Measurements from ENCODE around the gene CCDC192.

DNA sequence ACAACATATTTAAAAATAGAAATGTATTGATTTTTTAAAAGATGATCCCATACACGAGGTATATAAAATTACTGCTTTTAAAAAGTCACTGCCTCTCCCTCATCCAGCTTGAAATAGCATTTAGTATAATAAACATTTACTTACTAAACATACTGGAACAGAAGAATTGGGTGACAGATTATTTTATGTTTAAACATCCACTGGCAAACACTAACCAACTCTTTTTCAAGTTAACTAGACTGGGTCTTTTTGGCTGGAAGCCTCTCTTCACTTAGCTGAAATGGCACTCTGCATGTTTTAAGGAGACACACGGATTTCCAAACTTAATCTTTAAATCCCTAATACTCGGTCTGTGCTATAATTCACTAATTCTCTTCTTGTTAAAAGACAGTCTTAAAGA lies 35.3 kb upstream of the CCDC192 start:
- TF ChIP-seq POLR2AphosphoS5 (IDR thresholded peaks at IDR 0.05) (no peak), EP300 (IDR thresholded peaks at IDR 0.05) (no peak), POLR2A (IDR thresholded peaks at IDR 0.05) (no peak)
- TF ChIP-seq, protein P1, sequence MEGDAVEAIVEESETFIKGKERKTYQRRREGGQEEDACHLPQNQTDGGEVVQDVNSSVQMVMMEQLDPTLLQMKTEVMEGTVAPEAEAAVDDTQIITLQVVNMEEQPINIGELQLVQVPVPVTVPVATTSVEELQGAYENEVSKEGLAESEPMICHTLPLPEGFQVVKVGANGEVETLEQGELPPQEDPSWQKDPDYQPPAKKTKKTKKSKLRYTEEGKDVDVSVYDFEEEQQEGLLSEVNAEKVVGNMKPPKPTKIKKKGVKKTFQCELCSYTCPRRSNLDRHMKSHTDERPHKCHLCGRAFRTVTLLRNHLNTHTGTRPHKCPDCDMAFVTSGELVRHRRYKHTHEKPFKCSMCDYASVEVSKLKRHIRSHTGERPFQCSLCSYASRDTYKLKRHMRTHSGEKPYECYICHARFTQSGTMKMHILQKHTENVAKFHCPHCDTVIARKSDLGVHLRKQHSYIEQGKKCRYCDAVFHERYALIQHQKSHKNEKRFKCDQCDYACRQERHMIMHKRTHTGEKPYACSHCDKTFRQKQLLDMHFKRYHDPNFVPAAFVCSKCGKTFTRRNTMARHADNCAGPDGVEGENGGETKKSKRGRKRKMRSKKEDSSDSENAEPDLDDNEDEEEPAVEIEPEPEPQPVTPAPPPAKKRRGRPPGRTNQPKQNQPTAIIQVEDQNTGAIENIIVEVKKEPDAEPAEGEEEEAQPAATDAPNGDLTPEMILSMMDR (IDR thresholded peaks at IDR 0.05): no peak

Measured in suprapubic skin (tissue), 4 donors.